GM23248 (cell line): ENCODE data around the gene PLA2G4E.

Experiments
- EZH2 ChIP-seq: fragments of 200-600 bp; sonication (generic); IDR thresholded peaks from 2 replicates; pipeline ENCODE4 v1.6.1; 2018; ENCODE audit warnings: antibody characterized with exemption, mild to moderate bottlenecking; ENCODE audit not compliant: insufficient read depth, poor library complexity, severe bottlenecking
- EZH2phosphoT487 ChIP-seq: fragments of 200-600 bp; sonication (generic); IDR thresholded peaks from 2 replicates; pipeline ENCODE4 v1.6.1; 2018; ENCODE audit warnings: antibody characterized with exemption, moderate library complexity, mild to moderate bottlenecking, low read depth; ENCODE audit not compliant: insufficient read depth

- TF ChIP-seq EZH2phosphoT487, result no peak
- no peak for TF ChIP-seq EZH2
These were observed 32.2 kb upstream of the PLA2G4E start for GRCh38 chr15:42053010-42053409.
